H1 (cell line): ENCODE data around the gene ZC3H18. TPM values are rescaled to one million over a fixed set of nuclear protein-coding genes. Genes with fewer than 3 reads are reported as not detected.

Experiments used
- CTCF ChIA-PET: fragments of 300-600 bp; sonication (Branson Sonifier 250); formaldehyde crosslinking; loops from one replicate; lab custom pipeline; 2021; ENCODE audit not compliant: partially characterized antibody; lab: Charles Lee
- POLR2A ChIA-PET: fragments of 300-600 bp; sonication (Branson Sonifier 250); formaldehyde crosslinking; loops from one replicate; lab custom pipeline; 2021; ENCODE audit warnings: inconsistent platforms; ENCODE audit not compliant: partially characterized antibody; lab: Charles Lee
- DNase-seq, 2 experiments: peaks; one replicate each; pipeline versions ENCODE4 v3.0.0 to v3.0.0-alpha.2; 2010 to 2022; ENCODE audit warnings: low spot score in 2 of 2, low read depth in 1 of 2, mixed read lengths in 1 of 2
- FAIRE-seq: peaks from 2 replicates; lab custom pipeline; 2011; peaks lifted over from hg19 to GRCh38; lab: Jason Lieb, UNC
- H2AFZ ChIP-seq: 2 replicates; pipeline ENCODE4 v1.8.1; 2012; ENCODE audit warnings: low read length, inconsistent platforms
- H2AK5ac ChIP-seq: 2 replicates; pipeline ENCODE4 v1.6.1; 2013; ENCODE audit warnings: low read depth, low read length
- H2BK120ac ChIP-seq: replicated peaks from 2 replicates; pipeline ENCODE3; 2013; ENCODE audit warnings: low read depth, low read length, inconsistent platforms
- H2BK12ac ChIP-seq: 2 replicates; pipeline ENCODE4 v1.6.1; 2013; ENCODE audit warnings: low read depth, low read length
- H2BK15ac ChIP-seq: 2 replicates; pipeline ENCODE4 v1.6.1; 2013; ENCODE audit warnings: low read length
- H2BK20ac ChIP-seq: 2 replicates; pipeline ENCODE4 v1.6.1; 2013; ENCODE audit warnings: low read length
- H2BK5ac ChIP-seq: 2 replicates; pipeline ENCODE4 v1.6.1; 2013; ENCODE audit warnings: low read depth, low read length
- H3K14ac ChIP-seq: 2 replicates; pipeline ENCODE4 v1.6.1; 2013; ENCODE audit warnings: inconsistent platforms; ENCODE audit not compliant: insufficient read length
- H3K18ac ChIP-seq: 2 replicates; pipeline ENCODE4 v1.6.1; 2013; ENCODE audit warnings: low read length; ENCODE audit errors: extremely low read depth
- H3K23ac ChIP-seq: 2 replicates; pipeline ENCODE4 v1.6.1; 2013; ENCODE audit warnings: inconsistent platforms; ENCODE audit not compliant: insufficient read length
- H3K23me2 ChIP-seq: 2 replicates; pipeline ENCODE4 v1.6.1; 2013; ENCODE audit warnings: low read depth, low read length
- H3K27ac ChIP-seq: 2 replicates; pipeline ENCODE4 v1.6.1; 2011; ENCODE audit warnings: low read depth, low read length, inconsistent platforms
- H3K27me3 ChIP-seq, 4 experiments: replicated peaks in 1 of 4; 1 replicate in 1 of 4; 2 replicates in 3 of 4; pipeline versions ENCODE4 v1.6.1 to v1.8.1; 2011 to 2013; ENCODE audit warnings: low read length in 3 of 4, mild to moderate bottlenecking in 3 of 4, inconsistent platforms in 2 of 4, mixed read lengths in 2 of 4, moderate library complexity in 1 of 4; ENCODE audit not compliant: control insufficient read depth in 3 of 4, insufficient read depth in 3 of 4; ENCODE audit errors: extremely low read depth in 1 of 4
- H3K36me3 ChIP-seq, 4 experiments: 2 replicates each; pipeline versions ENCODE4 v1.6.1 to v1.8.1; 2011 to 2013; ENCODE audit warnings: mild to moderate bottlenecking in 4 of 4, low read length in 3 of 4, moderate library complexity in 2 of 4, control low read depth in 1 of 4, inconsistent platforms in 1 of 4; ENCODE audit not compliant: insufficient read depth in 4 of 4, control insufficient read depth in 2 of 4
- H3K4ac ChIP-seq: replicated peaks from 2 replicates; pipeline ENCODE3; 2013; ENCODE audit warnings: low read length, low read depth, mixed read lengths, inconsistent platforms; ENCODE audit not compliant: insufficient read length
- H3K4me1 ChIP-seq, 4 experiments: replicated peaks in 1 of 4; 1 replicate in 1 of 4; 2 replicates in 3 of 4; pipeline versions ENCODE4 v1.6.1 to v1.8.1; 2011 to 2013; ENCODE audit warnings: low read length in 3 of 4, inconsistent platforms in 2 of 4, mixed read lengths in 1 of 4; ENCODE audit not compliant: insufficient read depth in 4 of 4, control insufficient read depth in 3 of 4
- H3K4me2 ChIP-seq, 2 experiments: 2 replicates each; pipeline versions ENCODE4 v1.6.1 to v1.8.1; 2011 to 2013; ENCODE audit warnings: low read depth in 2 of 2, low read length in 2 of 2, control low read depth in 1 of 2, inconsistent platforms in 1 of 2, mild to moderate bottlenecking in 1 of 2; ENCODE audit not compliant: insufficient read depth in 1 of 2
- H3K4me3 ChIP-seq, 4 experiments: fragments of 200-600, 300-600 bp in 1 of 4; sonication (generic), shearing (Covaris generic), sonication (Bioruptor Twin) in 1 of 4; 2 replicates each; pipeline versions ENCODE4 v1.5.1 to v1.8.1; 2011 to 2016; ENCODE audit warnings: low read length in 4 of 4, low read depth in 3 of 4, control low read depth in 2 of 4, inconsistent platforms in 2 of 4, mild to moderate bottlenecking in 2 of 4, mixed read lengths in 1 of 4, moderate library complexity in 1 of 4; ENCODE audit not compliant: insufficient read depth in 2 of 4; ENCODE audit errors: extremely low read depth in 1 of 4
- H3K56ac ChIP-seq: replicated peaks from 2 replicates; pipeline ENCODE3; 2013; ENCODE audit warnings: low read depth, mild to moderate bottlenecking, mixed read lengths, low read length, inconsistent platforms; ENCODE audit not compliant: insufficient read length
- H3K79me1 ChIP-seq: 2 replicates; pipeline ENCODE4 v1.6.1; 2013; ENCODE audit warnings: low read depth, low read length, control low read depth
- H3K79me2 ChIP-seq, 2 experiments: 2 replicates each; pipeline versions ENCODE4 v1.6.1 to v1.8.1; 2012 to 2013; ENCODE audit warnings: low read length in 2 of 2, mild to moderate bottlenecking in 2 of 2, inconsistent platforms in 1 of 2; ENCODE audit not compliant: insufficient read depth in 2 of 2, control insufficient read depth in 1 of 2
- H3K9ac ChIP-seq, 4 experiments: replicated peaks in 1 of 4; 1 replicate in 1 of 4; 2 replicates in 3 of 4; pipeline versions ENCODE4 v1.6.1 to v1.8.1; 2011 to 2013; ENCODE audit warnings: low read depth in 3 of 4, low read length in 3 of 4, control low read depth in 2 of 4, mild to moderate bottlenecking in 2 of 4, moderate library complexity in 2 of 4, inconsistent platforms in 1 of 4; ENCODE audit errors: extremely low read depth in 1 of 4
- H3K9me3 ChIP-seq, 2 experiments: 2 replicates each; pipeline versions ENCODE4 v1.6.1 to v1.8.1; 2012 to 2013; ENCODE audit warnings: mild to moderate bottlenecking in 2 of 2, moderate library complexity in 2 of 2, control low read depth in 1 of 2, inconsistent platforms in 1 of 2, low read depth in 1 of 2, low read length in 1 of 2, mixed read lengths in 1 of 2; ENCODE audit not compliant: insufficient read depth in 2 of 2
- H4K20me1 ChIP-seq, 2 experiments: replicated peaks in 1 of 2; 2 replicates each; pipeline versions ENCODE3 to v1.8.1; 2011 to 2013; ENCODE audit warnings: inconsistent platforms in 2 of 2, low read length in 2 of 2, mild to moderate bottlenecking in 1 of 2; ENCODE audit not compliant: insufficient read depth in 2 of 2, control insufficient read depth in 1 of 2
- H4K5ac ChIP-seq: 2 replicates; pipeline ENCODE4 v1.6.1; 2013; ENCODE audit warnings: low read length, low read depth, mixed read lengths, inconsistent platforms; ENCODE audit not compliant: insufficient read length
- H4K8ac ChIP-seq: 2 replicates; pipeline ENCODE4 v1.8.0; 2013; ENCODE audit warnings: mild to moderate bottlenecking, moderate library complexity, low read length, inconsistent platforms; ENCODE audit not compliant: insufficient read depth; ENCODE audit errors: extremely low read depth
- H4K91ac ChIP-seq: replicated peaks from 2 replicates; pipeline ENCODE3; 2013; ENCODE audit warnings: low read length, mixed read lengths, inconsistent platforms; ENCODE audit not compliant: insufficient read length
- GABPA ChIP-seq: IDR thresholded peaks from 2 replicates; pipeline ENCODE4 v1.6.1; 2011; ENCODE audit warnings: mild to moderate bottlenecking, low read length, moderate library complexity, borderline replicate concordance; ENCODE audit not compliant: insufficient read depth
- NRF1 ChIP-seq: IDR thresholded peaks from 2 replicates; pipeline ENCODE4 v1.6.1; 2011; ENCODE audit warnings: mild to moderate bottlenecking, low read depth, low read length, improper control_type of control experiment
- SP2 ChIP-seq: IDR thresholded peaks from 2 replicates; pipeline ENCODE4 v1.6.1; 2012; ENCODE audit warnings: mild to moderate bottlenecking, low read length, inconsistent platforms
- TCF12 ChIP-seq: IDR thresholded peaks from 2 replicates; pipeline ENCODE4 v1.6.1; 2011; ENCODE audit warnings: low read depth, mild to moderate bottlenecking, low read length
- WGBS, 2 experiments: shearing (Covaris generic) in 1 of 2; methylation state at CpG; one replicate each; pipeline versions ENCODE4 v1.1.6 to v1.1.7; 2013 to 2015; ENCODE audit warnings: low lambda C conversion rate in 2 of 2, mixed read lengths in 2 of 2, inconsistent platforms in 1 of 2, low coverage in 1 of 2, missing lambda C conversion rate in 1 of 2; ENCODE audit not compliant: insufficient replicate concordance in 2 of 2, insufficient coverage in 1 of 2, insufficient read length in 1 of 2; ENCODE audit errors: extremely low coverage in 1 of 2, missing lambda C conversion rate in 1 of 2; 5-methylcytosine and 5-hydroxymethylcytosine counted together
- polyA plus RNA-seq, 7 experiments: library from polyadenylated mRNA; depleted of rRNA in 3 of 7; stranded (reverse) in 5 of 7; unstranded in 2 of 7; fragments of >200 nt in 5 of 7; fragments of 200-250 nt in 2 of 7; gene quantifications; 1 replicate in 5 of 7; 2 replicates in 1 of 7; 4 replicates in 1 of 7; pipeline versions ENCODE4 v1.2.1 to v1.2.3, GENCODE V29; 2011 to 2013; ENCODE audit warnings: missing spikeins in 2 of 7, mixed read lengths in 2 of 7
- total RNA-seq: library from RNA; stranded (reverse); fragmentation: NEBNext Ultra II Directional; extraction: Animal tissue kit (Norgen Biotek cat#: 25700); gene quantifications from 2 replicates; pipeline ENCODE4 v1.2.1, GENCODE V29; 2021

Gene ZC3H18
- total and polyA plus RNA-seq, 2 of the 8 experiments (the other 6 are each of a cell fraction or from before 2014, with no cell fraction given): 12.1 to 73.2 TPM

GRCh38 chr16:88531931-88532433, 38.2 kb upstream of the ZC3H18 start:
- H4K8ac ChIP-seq: no peak overlapping the region
- ChIA-PET CTCF (interaction anchor here (0.8 to 2.0 kb wide), 6 partner anchors 25 to 97 kb away, joined by 3 to 9 read pairs (median 4); no protein-coding TSS in a partner anchor), POLR2A (interaction anchor here (1.0 to 2.6 kb wide), 3 partner anchors 11 to 44 kb away, joined by 3 to 9 read pairs (median 4); no protein-coding TSS in a partner anchor)
- H3K36me3 ChIP-seq: no peaks in the 10 kb centered on the region; a peak in 1 of 8 replicates
- no peak overlapping the region for H3K14ac ChIP-seq
- H3K27me3 ChIP-seq: no peaks in the 10 kb centered on the region; a peak in 2 of 7 replicates
- FAIRE-seq (no peak), DNase-seq (no peak)
- no peak overlapping the region for H3K4ac ChIP-seq
- no peak overlapping the region for H3K56ac ChIP-seq
- H2BK120ac ChIP-seq: no peak overlapping the region
- H3K9me3 ChIP-seq: no peaks in the 10 kb centered on the region
- H2AK5ac ChIP-seq: no peak overlapping the region
- H3K4me1 ChIP-seq: peaks cover 0 to 21% (median 9%) of the 10 kb centered on the region in 4 experiments; a peak in 6 of 7 replicates
- H3K18ac ChIP-seq: no peak overlapping the region
- H4K91ac ChIP-seq: no peak overlapping the region
- no peak overlapping the region for H2BK5ac ChIP-seq
- 0 out of 2 replicates have a peak, but pooled peaks cover 4% of the 10 kb centered on the region for H3K79me1 ChIP-seq
- H2BK15ac ChIP-seq: no peak overlapping the region
- 0 out of 2 replicates have a peak overlapping the region, but pooled peaks have one; percentile 9 for H2BK12ac ChIP-seq
- H3K27ac ChIP-seq: no peak overlapping the region
- no peak overlapping the region for H3K9ac ChIP-seq
- peaks cover 0 to 16% of the 10 kb centered on the region in 2 experiments for H4K20me1 ChIP-seq
- H3K23ac ChIP-seq: no peak overlapping the region
- peaks cover 10% of the 10 kb centered on the region; the same call in 1 of the 2 replicates for H3K23me2 ChIP-seq
- H2AFZ ChIP-seq: no peak overlapping the region
- WGBS, 2 experiments: 95% methylated on average over 34 of the region's 34 CpGs; no CpG with 5 or more reads in 1 of the 2 experiments
- no peaks in the 10 kb centered on the region for H3K79me2 ChIP-seq
- no peak overlapping the region for H3K4me3 ChIP-seq
- no peak overlapping the region for H4K5ac ChIP-seq
- H3K4me2 ChIP-seq: no peak overlapping the region
- TF ChIP-seq TCF12: no peak
- TF ChIP-seq NRF1: no peak
- TF ChIP-seq SP2: no peak
- TF ChIP-seq GABPA: no peak
- TF ChIP-seq, all 59 proteins: peak for 0
- H2BK20ac ChIP-seq: no peak overlapping the region
